D341Med (cell line): ENCODE measurements around the gene TECR.
"Not testable (repeated sequence)": the region's sequence is repeated elsewhere in the genome, so short reads cannot be mapped to it uniquely, and the experiment has no call there.

ENCODE experiments used
- DNase-seq: peaks from one replicate; pipeline ENCODE4 v3.0.0; 2012; ENCODE audit warnings: low spot score

Gene TECR

GRCh38 chr19:14540741-14541525 lies 11.5 kb downstream of the TECR start:
- peak; percentile 18 for DNase-seq

- DNase-seq = not testable (repeated sequence)
Measured at GRCh38 chr19:14541979-14542378, 12.6 kb downstream of the TECR start.

GRCh38 chr19:14542711-14543328 lies 13.4 kb downstream of the TECR start:
- peak; percentile 34 for DNase-seq

- peak; percentile 19 for DNase-seq
Measured at GRCh38 chr19:14544047-14544446, 14.7 kb downstream of the TECR start.

GRCh38 chr19:14544977-14545715 lies 15.8 kb downstream of the TECR start:
- DNase-seq = peak; percentile 36

GRCh38 chr19:14545716-14546082 lies 16.3 kb downstream of the TECR start:
- peak; percentile 27 for DNase-seq

- peak; percentile 22 for DNase-seq
Measured at GRCh38 chr19:14550201-14550754, 20.9 kb downstream of the TECR start.

GRCh38 chr19:14551134-14552005 lies 22.0 kb downstream of the TECR start:
- peak; percentile 66 for DNase-seq

GRCh38 chr19:14552006-14552360 lies 22.6 kb downstream of the TECR start:
- not testable (repeated sequence) for DNase-seq

GRCh38 chr19:14553042-14553938 lies 23.9 kb downstream of the TECR start:
- DNase-seq = no peak

GRCh38 chr19:14553939-14554243 lies 24.5 kb downstream of the TECR start:
- peak; percentile 22 for DNase-seq

GRCh38 chr19:14554382-14554812 lies 25.0 kb downstream of the TECR start:
- DNase-seq = peak; percentile 51

GRCh38 chr19:14555918-14556661 lies 26.7 kb downstream of the TECR start:
- no peak for DNase-seq

- DNase-seq = peak; percentile 94
Measured at GRCh38 chr19:14556662-14557188, 27.3 kb downstream of the TECR start.

- peak; percentile 36 for DNase-seq
Measured at GRCh38 chr19:14558370-14559066, 29.1 kb downstream of the TECR start.

GRCh38 chr19:14559916-14560775 lies 30.8 kb downstream of the TECR start:
- DNase-seq = peak; percentile 30

GRCh38 chr19:14560776-14561108 lies 31.3 kb downstream of the TECR start:
- DNase-seq = no peak

GRCh38 chr19:14561249-14561648 lies 31.9 kb downstream of the TECR start:
- DNase-seq = peak; percentile 15
